ENCODE data around the gene TMX1.
A peak's percentile ranks its signal among the peaks of the same experiment; 100 is the strongest.
"Not testable (repeated sequence)": the region's sequence is repeated elsewhere in the genome, so short reads cannot be mapped to it uniquely, and the experiment has no call there.

Gene TMX1, protein sequence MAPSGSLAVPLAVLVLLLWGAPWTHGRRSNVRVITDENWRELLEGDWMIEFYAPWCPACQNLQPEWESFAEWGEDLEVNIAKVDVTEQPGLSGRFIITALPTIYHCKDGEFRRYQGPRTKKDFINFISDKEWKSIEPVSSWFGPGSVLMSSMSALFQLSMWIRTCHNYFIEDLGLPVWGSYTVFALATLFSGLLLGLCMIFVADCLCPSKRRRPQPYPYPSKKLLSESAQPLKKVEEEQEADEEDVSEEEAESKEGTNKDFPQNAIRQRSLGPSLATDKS

DNA sequence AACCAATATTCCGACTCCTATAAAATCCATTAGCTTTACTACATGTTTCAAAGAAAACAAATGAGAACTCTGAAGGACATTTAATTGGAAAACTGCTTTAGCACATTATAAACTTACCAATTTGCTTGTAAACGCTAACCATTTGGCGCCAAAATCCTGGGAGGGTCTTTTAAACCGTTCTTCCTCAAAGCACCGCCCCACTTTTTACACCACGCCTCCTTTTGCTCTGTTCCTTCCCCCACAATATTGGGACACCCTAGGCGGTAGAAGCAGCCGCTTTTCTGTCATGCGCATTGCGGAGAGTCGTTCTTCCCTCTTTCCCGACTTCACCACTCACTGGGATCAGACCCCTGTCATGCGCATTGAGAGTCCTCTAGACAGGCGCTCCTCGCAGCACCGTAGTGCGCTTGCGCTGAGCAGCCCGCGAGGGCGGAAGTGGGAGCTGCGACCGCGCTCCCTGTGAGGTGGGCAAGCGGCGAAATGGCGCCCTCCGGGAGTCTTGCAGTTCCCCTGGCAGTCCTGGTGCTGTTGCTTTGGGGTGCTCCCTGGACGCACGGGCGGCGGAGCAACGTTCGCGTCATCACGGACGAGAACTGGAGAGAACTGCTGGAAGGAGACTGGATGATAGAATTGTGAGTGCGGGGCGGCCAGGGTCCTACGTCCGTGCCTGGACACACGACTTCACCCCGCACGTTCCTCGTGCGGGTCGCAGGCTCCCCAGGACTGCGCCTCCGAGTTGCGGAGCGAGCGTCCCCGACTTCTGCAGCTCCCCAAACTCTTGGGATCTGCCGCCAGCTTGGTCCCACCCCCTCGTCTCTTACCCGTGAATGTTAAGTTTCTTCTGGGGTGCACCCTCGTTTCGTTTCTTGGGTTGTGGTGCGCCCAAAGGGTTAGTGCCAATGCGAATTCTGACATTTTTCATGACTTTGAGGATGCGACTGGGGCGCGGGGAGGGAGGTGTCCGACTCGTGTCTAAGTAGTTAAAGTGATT, at the start of gene TMX1:
TSS of gene TMX1 (plus strand) at position 435 of the 991 bp plus-strand sequence. CDS start at position 481, 46 bp downstream.
- peak; percentile 96 for DNase-seq (ENCODE audit: low read depth)
- H3K4me3 ChIP-seq (ENCODE audit: low read depth, low read length) = peak within 1 kb of the TSS; percentile 95

DNA sequence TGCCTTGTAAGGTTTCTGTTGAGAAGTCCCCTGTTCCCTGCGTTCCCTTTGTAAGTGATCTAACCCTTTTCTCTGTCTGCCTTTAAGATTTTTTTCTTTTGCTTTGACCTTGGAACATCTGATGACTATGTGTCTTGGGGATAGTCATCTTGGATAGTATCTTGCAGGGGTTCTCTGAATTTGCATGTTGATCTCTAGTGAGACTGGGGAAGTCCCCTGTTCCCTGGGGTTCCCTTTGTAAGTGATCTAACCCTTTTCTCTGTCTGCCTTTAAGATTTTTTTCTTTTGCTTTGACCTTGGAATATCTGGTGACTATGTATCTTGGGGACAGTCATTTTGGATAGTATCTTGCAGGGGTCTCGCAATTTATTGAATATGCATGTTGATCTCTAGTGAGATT, 38.2 kb upstream of the TMX1 start:
- no peak overlapping the region for H3K4me3 ChIP-seq (ENCODE audit: low read depth, low read length)
- no peak for DNase-seq (ENCODE audit: low read depth)

DNA sequence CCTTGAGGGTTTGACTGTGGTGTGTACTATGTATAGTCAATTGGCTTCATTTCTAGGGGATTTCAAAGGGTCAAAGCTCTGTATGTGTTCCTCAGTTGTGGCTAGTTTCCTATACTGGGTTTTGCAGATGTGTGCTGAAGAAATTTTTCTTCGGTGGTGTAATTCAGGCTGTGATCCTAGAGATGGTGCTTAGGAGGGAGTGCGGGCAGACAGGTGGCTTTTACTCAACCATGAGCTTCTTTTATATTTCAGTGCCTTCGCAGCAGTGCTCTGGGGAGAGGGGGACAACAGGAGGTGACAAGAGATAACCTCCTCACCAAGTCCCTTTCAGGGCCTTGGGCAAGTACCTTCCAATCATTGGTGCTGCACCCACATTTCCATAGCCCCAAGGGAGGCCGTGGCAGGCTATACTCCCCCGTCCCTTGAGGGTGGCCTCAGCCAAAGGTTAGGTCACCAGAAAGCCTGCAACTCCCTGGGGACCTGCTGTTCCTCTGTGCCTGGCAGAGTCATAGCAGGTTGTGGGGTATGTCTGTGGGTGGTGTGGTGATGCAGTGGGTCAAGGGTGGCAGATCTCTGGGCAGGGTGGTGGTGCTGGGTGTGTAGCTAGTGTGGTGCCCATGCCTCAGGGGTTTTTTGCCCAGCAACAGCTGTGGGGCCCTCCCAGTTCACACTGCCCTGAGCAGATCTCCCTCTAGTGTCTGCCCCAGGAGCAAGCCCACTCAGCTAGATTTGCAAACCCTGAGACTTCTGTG, 37.0 kb upstream of the TMX1 start:
- DNase-seq (ENCODE audit: low read depth) = no peak
- H3K4me3 ChIP-seq (ENCODE audit: low read depth, low read length) = no peak overlapping the region

DNA sequence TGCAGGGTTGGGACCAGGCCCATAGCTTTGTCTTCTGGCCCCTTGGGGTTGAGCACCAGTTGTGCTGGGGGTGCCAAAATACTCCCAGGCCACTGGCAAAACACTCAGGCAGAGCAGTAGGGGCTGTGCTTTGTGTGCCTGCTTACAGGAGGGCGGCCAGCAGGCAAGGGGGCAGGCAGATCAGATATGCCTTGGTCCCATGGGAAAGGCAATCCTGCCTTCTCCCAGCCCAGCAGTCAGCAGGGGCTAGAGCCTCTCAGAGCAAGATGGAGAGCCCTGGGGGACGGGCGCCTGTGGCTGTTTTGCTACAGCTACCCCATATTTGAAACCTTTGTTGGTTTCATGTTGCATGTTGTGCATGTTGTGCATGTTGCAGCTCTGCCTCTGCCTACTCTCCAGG, 36.2 kb upstream of the TMX1 start:
- H3K4me3 ChIP-seq (ENCODE audit: low read depth, low read length) = no peak overlapping the region
- DNase-seq (ENCODE audit: low read depth) = no peak

DNA sequence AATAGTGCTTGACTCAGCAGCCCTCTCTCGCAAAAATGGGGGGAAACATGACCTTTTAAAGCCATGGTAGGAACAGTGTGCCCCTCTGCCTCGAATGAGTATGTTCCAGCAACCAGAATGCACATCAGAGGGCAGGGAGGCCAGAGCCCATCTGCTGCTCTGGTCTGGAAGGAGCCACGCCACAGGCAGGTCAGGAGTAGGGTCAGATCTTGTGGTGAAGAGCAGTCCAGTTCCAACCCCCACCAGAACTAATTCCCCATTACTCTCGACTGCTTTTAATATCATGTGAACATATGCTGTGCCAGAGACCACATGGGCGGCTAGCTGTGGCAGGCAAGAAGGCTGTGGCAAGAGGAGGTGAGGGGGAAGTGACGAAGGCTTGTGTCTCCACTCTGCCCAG, 34.6 kb upstream of the TMX1 start:
- no peak overlapping the region for H3K4me3 ChIP-seq (ENCODE audit: low read depth, low read length)
- DNase-seq (ENCODE audit: low read depth) = peak; percentile 77

DNA sequence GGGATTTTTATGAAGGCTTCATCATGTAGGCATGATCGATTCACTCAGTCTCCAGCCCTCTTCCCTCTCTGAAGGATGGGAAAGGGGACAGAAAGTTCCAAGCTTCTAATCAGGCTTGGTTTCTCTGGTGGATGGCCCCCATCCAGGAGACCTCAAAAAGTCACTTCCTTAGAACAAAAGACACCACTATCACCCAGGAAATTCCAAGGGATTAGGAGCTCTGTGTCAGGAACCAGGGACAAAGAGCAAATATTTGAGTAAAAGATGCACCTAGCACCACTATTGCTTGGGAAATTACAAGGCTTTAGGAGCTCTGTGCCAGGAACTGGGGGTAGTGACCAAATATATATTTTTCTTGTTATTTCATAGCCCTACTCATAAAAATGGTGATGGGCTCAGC, 33.6 kb upstream of the TMX1 start:
- no peak overlapping the region for H3K4me3 ChIP-seq (ENCODE audit: low read depth, low read length)
- DNase-seq (ENCODE audit: low read depth) = no peak

DNA sequence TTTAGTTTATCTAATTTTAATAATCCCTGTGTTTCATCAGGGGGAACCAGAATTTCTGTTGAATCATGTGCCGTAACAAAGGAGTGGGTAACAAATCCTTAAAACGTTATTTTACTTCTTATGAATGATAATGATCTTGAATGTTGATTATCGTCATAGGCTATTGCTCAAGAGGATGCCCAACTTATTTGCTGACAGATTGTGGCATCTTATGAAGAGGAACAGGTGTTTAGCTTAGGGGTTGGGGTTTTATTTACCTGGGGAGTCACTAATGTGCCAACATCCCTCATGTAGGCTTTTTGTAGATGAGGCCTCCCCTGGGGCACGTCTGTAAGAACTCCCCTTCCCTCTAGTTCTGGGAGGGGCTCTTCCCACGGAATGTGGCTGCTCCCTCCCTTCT, 32.4 kb upstream of the TMX1 start:
- H3K4me3 ChIP-seq (ENCODE audit: low read depth, low read length) = no peak overlapping the region
- no peak for DNase-seq (ENCODE audit: low read depth)

DNA sequence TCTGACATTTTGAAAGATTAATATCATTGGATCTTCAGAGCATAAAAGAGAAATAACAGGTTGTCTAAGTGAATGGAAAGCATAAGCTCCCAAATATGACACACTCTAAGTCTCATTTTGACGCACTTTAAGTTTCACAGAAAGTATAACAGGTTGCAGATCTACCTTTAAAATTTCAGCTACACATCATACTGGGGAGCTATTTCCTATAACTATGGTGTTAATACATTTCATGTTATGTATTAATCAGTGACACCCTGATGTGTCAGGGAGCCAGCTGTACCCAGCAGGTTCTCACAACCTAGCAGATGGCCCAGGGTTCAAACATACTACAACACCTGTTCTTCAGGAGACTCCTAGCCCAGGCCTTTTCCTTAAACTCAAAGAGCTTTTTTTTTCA, 31.1 kb upstream of the TMX1 start:
- no peak overlapping the region for H3K4me3 ChIP-seq (ENCODE audit: low read depth, low read length)
- DNase-seq (ENCODE audit: low read depth) = no peak

DNA sequence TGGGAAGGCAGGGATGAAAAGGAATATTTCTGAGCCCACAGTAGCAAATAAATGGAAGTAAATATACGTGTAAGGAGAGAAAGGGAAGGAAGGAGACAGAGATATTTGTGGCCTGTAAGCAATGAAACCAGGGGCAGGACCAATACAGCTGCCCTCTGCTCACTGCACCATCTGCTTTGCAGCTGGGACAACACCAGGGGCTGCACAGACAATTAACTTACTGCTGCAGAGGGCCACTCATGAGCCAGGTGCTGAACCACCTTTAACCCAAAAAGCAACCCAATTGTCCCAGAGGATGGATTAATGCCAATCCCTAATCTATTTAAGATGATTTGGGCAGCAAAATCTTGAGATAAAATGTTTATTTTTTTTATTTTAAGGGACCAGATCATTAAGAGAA, 30.6 kb upstream of the TMX1 start:
- H3K4me3 ChIP-seq (ENCODE audit: low read depth, low read length) = no peak overlapping the region

DNA sequence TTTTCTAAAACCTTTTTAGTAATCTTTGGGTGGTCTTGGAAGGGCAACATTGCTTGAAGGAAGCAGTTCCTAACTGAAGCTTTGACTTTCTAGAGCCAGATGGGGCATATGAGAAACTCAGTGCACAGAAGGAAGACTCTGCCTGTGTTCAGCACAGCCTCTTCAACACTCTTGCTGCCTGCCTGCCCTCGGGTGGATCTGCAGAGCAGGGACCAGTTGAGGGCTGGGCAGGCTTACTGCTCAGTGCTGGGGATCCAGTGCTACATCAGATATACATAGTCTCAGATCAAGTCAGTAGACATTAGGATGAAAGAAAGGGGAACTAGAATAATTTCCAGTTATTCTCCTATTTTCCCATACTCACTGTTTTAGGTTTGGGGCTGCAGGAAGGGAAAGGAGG, 29.5 kb upstream of the TMX1 start:
- no peak overlapping the region for H3K4me3 ChIP-seq (ENCODE audit: low read depth, low read length)
- no peak for DNase-seq (ENCODE audit: low read depth)

More for the DNA sequence above, 30.6 kb upstream of the TMX1 start:
- DNase-seq (ENCODE audit: low read depth) = no peak

DNA sequence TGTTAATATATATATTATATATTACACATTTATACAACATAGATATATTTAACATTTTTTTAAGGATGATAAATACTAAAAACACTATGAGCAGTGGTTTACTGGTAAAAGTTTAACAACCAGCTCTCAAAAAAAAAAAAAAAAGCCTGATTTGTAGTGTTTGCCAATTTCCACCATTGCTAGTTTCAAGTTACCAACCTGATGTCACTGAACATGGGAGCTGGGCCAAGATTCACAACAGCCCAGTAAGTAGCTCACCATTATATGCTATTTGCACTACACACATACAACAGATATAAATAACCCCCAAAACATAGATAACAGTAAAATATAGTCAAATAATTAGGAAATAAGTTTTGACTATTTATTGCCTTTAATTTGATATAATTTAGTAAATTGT, 28.9 kb upstream of the TMX1 start:
- no peak overlapping the region for H3K4me3 ChIP-seq (ENCODE audit: low read depth, low read length)
- peak; percentile 60 for DNase-seq (ENCODE audit: low read depth)

DNA sequence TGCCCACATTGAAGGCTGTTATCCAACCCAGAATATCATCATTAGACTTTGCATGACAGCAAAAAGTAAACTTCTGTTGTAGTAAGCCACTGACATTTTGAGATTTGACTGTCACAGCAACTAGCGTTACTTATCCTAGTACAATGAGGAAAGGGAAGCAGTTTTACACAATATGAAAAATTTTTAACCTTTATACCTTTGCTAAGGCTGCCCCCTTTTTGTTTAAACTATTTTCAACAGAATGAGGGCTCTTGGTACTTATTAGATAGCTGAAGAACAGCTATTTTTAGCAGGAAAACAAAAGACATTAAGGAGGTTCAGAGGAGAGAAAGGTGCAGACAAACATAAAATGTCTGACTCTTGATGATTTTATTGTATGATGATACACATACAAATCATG, 23.4 kb upstream of the TMX1 start:
- no peak overlapping the region for H3K4me3 ChIP-seq (ENCODE audit: low read depth, low read length)
- DNase-seq (ENCODE audit: low read depth) = no peak

DNA sequence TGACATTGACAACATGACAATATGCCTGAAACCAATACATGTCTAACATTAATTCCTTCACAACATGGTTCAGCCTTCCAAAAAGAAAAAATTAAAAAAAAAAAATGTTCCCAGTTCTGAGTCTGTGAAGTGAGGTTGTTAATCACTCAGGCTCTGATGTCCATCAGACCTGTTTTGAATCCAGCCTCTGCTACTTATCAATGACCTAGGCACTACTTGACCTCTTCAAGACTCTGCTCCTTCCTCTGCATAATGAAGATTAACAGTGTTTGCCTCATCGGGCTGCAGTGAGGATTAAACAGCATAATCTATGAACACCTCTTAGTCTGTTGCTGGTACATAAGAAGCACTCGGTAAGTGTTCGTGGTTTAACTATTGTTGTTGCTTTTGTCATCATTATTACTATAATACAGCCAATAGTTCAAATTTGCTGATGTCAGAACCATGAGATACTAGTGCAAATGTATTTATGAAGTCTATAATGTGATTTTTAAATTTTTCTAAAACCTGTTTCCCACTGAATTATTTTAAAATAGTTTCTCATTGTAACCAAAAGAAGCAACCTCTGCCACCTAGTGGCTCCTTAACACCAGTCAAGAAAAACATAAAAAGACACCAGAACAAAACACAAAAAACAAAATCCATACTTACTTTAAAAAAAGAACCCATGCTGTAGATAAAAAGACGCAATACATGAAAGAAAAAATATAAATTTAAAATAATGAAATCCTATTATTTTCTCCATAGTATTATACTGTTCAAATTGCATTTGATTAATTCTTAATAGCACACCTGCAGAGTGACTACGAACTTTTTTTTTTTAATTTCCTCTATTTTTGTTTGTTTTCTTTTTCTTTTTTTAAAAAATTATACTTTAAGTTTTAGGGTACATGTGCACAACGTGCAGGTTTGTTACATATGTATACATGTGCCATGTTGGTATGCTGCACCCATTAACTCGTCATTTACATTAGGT, 20.3 kb upstream of the TMX1 start:
- no peak for DNase-seq (ENCODE audit: low read depth)
- H3K4me3 ChIP-seq (ENCODE audit: low read depth, low read length) = no peak overlapping the region

DNA sequence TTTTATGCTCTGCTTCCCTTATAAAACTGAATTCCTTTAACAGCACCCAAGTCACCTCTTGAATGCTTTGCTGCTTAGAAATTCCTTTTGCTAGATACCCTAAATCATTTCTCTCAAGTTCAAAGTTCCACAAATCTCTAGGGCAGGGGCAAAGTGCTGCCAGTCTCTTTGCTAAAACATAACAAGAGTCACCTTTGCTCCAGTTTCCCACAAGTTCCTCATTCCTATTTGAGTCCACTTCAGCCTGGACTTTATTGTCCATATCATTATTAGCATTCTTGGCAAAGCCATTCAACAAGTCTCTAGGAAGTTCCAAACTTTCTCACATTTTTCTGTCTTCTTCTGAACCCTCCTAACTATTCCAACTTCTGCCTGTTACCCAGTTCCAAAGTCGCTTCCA, 16.6 kb upstream of the TMX1 start:
- H3K4me3 ChIP-seq (ENCODE audit: low read depth, low read length); DNase-seq (ENCODE audit: low read depth): not testable (repeated sequence)

DNA sequence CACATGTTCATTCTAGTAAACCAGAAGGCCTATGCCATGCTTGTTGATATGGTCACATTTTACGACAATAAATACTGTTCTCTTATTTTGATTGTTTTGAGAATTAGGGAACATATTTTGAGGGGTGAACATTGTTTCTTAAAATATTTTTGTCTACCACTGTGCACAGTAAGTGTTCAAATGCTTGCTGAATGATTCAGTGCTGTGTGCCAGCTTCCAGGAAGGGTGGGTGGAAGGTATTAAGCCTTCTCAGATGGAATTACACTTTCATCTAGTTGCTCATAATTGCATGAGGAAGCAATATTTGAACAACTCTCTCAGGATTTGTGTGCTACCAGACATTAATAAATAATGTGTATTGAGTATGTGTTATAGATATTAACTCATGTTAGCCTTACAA, 15.5 kb upstream of the TMX1 start:
- no peak overlapping the region for H3K4me3 ChIP-seq (ENCODE audit: low read depth, low read length)
- DNase-seq (ENCODE audit: low read depth) = peak; percentile 20

DNA sequence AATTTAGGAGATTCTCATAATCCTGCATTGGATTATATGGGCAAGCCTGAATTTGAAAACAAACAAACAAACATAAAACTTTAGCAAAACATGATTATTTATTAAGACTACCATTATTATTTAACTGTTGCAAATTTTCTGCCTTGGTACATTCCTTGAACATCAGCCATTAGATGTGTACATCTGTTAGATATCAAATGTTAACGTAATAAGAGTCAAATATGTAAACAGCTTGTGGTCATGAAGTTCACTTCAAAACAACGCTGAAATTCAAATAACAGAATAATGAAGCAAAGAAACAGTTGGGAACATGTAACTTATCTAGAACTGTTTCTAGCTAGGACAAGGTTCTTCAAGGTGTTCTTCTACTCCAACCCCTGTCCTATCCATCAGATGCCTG, 14.3 kb upstream of the TMX1 start:
- no peak for DNase-seq (ENCODE audit: low read depth)
- no peak overlapping the region for H3K4me3 ChIP-seq (ENCODE audit: low read depth, low read length)

DNA sequence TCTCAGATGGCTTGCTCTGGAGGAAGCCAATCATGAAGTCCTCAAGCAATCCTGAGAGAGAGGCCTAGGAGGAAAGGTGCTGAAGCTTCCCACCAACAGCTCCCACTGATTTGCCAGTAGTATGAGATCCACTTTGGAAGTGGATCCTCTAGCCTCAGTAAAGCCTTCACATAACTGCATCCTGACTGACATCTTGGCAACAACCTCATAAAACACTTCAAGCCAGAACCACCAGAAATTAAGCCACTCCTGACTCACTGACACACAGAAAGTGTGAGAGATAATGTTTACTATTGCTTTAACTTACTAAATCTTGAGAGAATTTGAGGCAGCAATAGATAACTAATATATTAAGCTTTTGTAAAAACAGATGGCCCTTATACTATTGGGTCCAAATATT, 11.7 kb upstream of the TMX1 start:
- no peak for DNase-seq (ENCODE audit: low read depth)
- H3K4me3 ChIP-seq (ENCODE audit: low read depth, low read length) = no peak overlapping the region

DNA sequence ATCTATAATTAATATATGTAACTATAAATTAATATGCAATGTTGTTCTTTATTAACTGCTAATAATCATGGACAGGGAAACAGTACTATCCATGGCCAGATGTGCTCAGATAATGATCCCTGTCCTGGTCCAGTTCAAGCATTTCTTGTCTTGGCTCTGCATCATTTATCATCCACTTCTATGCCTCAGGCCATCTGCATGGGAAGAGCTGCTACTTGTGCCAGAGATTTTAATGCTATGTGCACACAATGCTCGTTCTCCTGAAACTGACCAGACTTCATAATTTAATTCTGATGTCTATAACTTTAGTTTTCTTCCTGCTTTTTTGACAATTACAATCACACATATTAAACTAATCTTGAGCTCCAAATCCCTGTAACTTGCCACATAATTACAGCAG, 11.2 kb upstream of the TMX1 start:
- H3K4me3 ChIP-seq (ENCODE audit: low read depth, low read length) = no peak overlapping the region
- DNase-seq (ENCODE audit: low read depth) = no peak

DNA sequence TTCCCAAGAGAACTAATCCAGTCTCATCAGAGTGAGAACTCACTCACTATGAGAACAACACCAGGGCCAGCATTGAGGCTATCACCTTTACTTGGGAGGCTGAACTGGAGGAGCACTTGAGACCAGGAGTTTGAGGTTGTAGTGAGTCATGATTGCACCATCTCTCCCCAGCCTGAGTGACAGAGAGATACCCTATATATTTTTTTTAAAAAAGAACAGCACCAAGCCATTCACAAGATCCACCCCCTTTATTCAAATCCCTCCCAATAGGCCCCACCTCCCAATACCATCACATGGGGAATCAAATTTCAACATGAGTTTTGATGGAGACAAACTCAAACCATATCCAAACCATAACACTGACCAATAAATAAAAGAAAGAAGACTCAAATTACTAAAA, 3.7 kb upstream of the TMX1 start:
- no peak overlapping the region for H3K4me3 ChIP-seq (ENCODE audit: low read depth, low read length)
- peak; percentile 36 for DNase-seq (ENCODE audit: low read depth)

Data from skeletal muscle cell (primary cell).